ENCODE measurements around the gene GIGYF2.

GRCh38 chr2:232846055-232846454 lies 148.9 kb downstream of the GIGYF2 start:
- TF ChIP-seq POLR2A (IDR thresholded peaks at IDR 0.05) (no peak), EP300 (IDR thresholded peaks at IDR 0.05) (no peak), POLR2AphosphoS5 (IDR thresholded peaks at IDR 0.05) (no peak)
- TF ChIP-seq, protein P1, sequence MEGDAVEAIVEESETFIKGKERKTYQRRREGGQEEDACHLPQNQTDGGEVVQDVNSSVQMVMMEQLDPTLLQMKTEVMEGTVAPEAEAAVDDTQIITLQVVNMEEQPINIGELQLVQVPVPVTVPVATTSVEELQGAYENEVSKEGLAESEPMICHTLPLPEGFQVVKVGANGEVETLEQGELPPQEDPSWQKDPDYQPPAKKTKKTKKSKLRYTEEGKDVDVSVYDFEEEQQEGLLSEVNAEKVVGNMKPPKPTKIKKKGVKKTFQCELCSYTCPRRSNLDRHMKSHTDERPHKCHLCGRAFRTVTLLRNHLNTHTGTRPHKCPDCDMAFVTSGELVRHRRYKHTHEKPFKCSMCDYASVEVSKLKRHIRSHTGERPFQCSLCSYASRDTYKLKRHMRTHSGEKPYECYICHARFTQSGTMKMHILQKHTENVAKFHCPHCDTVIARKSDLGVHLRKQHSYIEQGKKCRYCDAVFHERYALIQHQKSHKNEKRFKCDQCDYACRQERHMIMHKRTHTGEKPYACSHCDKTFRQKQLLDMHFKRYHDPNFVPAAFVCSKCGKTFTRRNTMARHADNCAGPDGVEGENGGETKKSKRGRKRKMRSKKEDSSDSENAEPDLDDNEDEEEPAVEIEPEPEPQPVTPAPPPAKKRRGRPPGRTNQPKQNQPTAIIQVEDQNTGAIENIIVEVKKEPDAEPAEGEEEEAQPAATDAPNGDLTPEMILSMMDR (IDR thresholded peaks at IDR 0.05): no peak
